NCI-H1436 (cell line): ENCODE data around the gene NOTCH4.
A peak's percentile ranks its signal among the peaks of the same experiment; 100 is the strongest.
"Not testable (repeated sequence)": the region's sequence is repeated elsewhere in the genome, so short reads cannot be mapped to it uniquely, and the experiment has no call there.

Experiments
- DNase-seq: peaks from one replicate; lab custom pipeline; 2025; lab: John Stamatoyannopoulos, UW

NOTCH4 gene

DNA sequence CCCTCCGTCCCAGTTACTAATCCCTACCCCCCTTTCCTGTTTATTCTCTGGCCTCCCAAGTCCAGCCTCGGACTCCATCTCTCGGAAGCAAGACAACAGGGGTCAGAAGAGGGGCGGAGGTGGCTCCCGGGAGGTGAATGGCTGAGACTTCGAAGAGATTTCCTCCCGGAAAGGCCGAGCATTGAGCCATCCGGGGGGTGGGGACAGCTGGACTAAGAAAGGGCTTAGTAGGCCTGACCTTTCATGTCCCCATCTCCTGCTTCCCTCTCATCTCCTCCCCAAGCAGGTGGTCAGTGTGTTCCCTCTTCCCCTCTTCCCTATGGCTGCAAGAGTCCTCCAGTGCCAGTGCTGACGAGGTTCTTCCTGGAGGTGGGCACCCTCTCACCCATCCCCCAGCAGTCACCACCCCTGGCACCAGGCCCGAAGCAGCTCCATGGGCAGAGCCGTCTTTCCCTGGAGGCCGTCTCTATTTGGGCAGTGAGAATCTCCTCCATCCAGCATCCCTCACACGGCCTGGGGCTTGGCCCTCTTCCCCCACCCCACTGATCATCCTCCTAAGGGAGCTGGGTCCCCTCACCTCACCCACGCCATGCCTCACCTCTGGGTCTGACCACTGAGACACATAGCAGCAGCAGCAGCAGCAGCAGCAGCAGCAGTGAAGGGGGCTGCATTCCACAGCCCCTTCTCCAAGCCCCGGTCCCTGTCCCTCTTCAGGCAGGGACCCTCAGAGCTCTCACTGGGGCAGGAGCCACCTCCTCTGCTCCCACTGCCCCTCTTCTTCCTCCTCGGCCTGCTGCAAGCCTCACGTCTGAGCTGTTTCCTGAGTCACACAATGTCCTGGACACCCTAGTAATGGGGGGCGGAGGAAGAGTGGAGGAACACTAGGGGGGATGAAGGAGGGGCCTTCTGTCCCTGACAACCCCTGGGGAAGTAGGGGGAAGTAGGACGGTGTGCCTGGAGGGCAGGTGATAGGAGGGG, at the start of gene NOTCH4:
TSS of gene NOTCH4 (minus strand) at position 810 of the 978 bp plus-strand sequence. CDS start at position 671, 139 bp downstream.
- DNase-seq, result no peak

- no peak for DNase-seq
These were observed 47.6 kb upstream of the NOTCH4 start for GRCh38 chr6:32271429-32271828.

DNA sequence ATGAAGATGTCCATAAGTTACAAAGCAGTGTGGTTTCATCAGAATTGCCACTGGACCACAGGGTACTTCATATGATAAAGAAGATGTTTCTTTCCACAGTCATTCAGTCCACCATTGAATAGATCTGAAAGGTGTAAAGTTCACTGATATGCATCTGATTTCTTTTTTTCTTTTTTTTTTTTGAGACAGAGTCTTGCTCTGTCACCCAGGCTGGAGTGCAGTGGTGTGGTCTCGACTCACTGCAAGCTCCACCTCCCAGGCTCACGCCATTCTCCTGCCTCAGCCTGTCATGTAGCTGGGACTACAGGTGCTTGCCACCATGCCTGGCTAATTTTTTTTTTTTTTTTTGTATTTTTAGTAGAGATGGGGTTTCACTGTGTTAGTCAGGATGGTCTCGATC, 44.6 kb upstream of the NOTCH4 start:
- DNase-seq, result not testable (repeated sequence)

DNA sequence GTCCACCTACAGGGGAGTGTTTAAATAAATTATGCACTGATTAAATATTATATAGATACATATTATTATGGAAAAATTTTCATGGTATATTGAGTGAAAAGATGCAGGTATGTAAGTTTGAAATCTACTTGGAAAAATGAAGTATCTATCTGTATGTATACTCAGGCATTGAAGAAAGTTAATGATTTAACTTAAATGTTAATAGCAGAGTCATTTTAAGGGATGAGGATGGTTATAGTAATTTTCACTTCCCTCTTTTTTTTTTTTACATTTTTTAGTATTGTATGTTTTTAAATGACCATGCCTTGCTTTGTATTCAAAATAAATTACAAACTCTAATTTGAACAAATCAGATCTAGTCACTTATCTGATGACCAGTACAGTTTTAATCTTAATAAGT, 43.2 kb upstream of the NOTCH4 start:
- DNase-seq, result no peak

GRCh38 chr6:32257262-32257661, 33.4 kb upstream of the NOTCH4 start:
- not testable (repeated sequence) for DNase-seq

GRCh38 chr6:32255199-32256153, 31.6 kb upstream of the NOTCH4 start:
- no peak for DNase-seq

DNA sequence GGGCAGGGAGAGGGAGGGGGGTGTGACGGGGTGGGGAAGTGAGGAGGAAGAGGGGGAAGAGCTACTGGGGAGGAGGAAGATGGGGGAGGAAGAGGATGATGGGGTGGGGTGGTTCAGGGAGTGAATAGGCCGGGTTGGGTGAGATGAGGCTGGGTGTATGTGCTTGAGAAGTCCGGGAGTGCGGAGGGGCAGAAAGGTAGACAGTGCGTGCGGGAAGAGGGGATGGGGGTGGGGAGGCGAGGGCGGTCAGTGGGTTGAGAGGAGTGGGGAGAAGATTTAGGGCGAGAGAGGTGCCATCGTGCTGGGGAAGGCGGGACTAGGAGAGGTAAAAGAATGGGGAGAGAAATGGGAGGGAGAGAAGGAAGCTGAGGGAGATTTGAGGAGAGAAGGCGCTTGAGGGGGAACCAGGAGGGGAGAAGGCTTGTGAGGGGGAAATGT, 30.9 kb upstream of the NOTCH4 start:
- no peak for DNase-seq

GRCh38 chr6:32252331-32253009, 28.6 kb upstream of the NOTCH4 start:
- DNase-seq, result no peak

DNA sequence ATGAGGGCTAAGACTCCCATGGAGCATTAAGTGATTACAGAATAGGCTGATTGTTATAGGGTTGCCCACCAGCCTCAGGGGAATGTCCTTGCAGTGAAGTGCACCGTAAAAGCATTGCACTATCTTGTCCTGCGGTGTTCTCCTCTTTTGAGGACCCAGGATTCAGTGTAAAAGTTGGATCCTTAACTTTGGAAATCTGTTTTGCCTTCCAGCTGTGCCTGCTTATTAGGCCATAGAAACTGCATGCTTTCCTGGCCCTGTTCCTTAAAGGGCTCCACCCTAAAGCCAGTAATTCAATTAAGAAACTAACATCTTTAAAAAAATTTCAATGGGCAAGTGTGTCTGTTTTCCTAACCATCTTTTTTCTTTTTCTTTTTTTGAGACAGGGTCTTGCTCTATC, 25.4 kb upstream of the NOTCH4 start:
- DNase-seq, result no peak

DNA sequence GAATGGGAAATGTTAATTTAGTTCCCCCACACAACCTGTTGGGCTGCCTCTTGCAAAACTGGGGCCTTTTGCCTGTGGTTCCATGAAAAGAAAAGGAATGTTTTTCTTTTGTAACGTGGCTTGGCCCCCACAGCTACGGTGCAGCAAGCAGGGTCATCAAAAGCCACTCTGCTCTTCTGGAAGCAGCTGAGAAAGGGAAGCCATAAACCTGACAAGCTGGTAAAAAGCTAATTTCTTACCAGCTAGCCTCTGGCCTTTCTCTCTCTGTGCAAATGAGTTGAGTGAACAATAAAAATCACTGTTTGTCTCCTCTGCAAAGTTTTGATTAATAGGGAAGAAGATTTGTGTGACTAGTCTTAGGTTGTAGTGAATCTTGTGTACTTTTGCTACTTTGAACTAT, 23.5 kb upstream of the NOTCH4 start:
- DNase-seq, result no peak

DNA sequence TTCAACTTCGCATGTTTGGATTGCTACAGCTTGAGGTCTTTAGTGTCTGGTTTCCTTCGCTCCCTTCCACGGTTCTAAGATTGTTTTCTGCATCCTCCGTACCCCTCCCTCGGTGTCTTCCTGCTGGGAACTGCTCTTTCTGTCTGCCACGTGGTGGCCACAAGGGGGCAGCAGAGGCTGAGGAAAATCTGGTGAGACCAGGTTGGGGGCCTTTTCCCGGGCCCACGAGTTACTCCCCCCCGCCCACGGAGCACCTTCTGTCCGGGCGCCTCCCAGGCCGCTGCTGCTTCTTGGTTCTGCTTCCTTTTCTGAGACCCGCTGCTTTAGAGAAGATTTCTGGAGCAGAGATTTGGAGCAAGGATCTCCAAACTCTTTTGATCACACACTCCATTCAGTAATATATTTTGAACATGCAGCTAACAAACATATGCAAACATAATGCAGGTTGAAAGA, 21.1 kb upstream of the NOTCH4 start:
- peak; percentile 30 for DNase-seq

- no peak for DNase-seq
These were observed 20.4 kb upstream of the NOTCH4 start for GRCh38 chr6:32244270-32244669.

DNA sequence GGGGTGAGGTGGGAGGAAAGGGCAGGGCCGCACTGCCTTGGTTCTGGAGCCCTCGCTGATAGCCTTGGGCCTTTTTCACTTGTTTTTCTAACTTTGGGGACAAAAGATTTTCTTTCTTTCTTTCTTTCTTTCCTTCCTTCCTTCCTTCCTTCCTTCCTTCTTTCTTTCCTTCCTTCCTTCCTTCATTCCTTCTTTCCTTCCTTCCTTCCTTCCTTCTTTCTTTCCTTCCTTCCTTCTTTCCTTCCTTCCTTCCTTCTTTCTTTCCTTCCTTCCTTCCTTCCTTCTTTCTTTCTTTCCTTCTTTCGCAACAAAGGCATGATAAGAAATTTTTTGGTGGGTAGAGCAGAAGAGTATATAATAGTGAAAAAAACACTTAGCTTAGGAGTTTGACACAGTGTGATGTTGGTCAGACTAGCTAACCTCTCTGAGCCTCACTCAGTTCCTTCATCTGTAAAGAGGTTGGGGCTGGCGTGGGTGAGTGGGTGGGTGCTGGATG, 18.5 kb upstream of the NOTCH4 start:
- DNase-seq, result not testable (repeated sequence)

DNA sequence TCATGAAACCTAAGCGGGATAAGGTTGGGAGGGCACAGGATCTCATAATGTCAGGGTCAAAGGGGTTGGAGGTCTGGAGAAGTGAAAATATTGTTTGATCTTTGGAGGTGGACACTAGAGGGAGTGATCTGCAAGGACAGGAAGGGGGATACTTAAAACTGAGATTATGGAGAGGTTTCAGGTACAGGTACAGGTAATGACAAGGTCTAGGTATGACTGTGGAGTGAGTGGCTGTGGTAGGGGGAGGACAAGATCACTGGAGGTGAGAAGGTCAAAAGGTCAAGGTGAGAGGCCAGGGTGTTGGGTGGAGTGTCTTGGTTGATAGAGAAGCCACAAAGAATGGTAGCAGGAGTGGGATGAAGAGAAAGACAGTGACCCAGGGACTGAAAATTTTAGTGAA, 16.8 kb upstream of the NOTCH4 start:
- DNase-seq, result no peak

DNA sequence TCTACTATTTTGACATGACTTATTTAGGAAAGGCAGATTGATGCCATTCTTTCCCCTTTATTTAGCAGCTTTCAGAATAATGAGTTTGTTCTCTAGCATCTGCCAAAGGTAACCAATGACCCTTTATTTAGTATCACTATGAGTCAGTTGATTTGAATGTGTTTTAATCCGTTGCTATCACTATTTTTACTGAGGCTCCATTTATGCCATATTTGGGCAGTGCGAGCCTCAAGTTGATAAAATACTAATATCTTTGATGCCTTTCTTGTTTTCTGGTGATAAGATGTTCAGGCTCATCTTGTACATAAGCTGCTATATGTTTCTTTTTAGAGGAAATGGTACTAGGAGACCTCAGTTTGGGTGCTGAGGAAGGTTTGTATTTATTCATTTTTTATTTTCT, 15.6 kb upstream of the NOTCH4 start:
- DNase-seq, result no peak

- no peak for DNase-seq
These were observed 11.1 kb upstream of the NOTCH4 start for GRCh38 chr6:32234934-32235333.

GRCh38 chr6:32226434-32226833, 2.6 kb upstream of the NOTCH4 start:
- DNase-seq, result no peak

- no peak for DNase-seq
These were observed 829 bp upstream of the NOTCH4 start for GRCh38 chr6:32224696-32225095.

- DNase-seq, result no peak
These were observed 1.3 kb downstream of the NOTCH4 start for GRCh38 chr6:32222333-32223230.

GRCh38 chr6:32220021-32220420, 3.8 kb downstream of the NOTCH4 start:
- no peak for DNase-seq

DNA sequence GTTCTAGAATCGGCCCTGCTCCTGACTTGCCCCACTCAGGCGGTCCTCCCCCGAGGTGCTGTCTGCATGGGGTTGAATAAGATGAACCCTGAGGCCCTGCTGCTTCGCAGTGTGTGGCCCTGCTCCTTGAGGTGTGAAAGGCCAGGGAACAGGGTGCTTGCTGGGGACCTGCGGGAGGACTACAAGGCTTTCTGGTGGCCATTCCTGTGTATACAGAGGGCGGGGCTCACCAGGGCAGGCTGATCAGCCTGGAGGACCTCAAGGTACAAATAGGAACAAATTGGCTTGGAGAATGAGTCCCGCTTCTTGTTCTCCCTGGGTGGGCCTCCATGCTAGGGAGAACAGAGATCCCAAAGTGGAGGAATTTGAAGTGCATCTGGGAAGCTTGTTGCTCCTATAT, 5.7 kb downstream of the NOTCH4 start:
- no peak for DNase-seq
